ENCODE results near the gene TREH. TPM values are rescaled to one million over a fixed set of nuclear protein-coding genes. Genes with fewer than 3 reads are reported as not detected.
A peak's percentile ranks its signal among the peaks of the same experiment; 100 is the strongest.

The TREH gene
- total RNA-seq, 2 experiments from 2014 or later: not detected

GRCh38 chr11:118628861-118629549, 50.4 kb downstream of the TREH start:
- Mint-ChIP-seq H3K27me3 (ENCODE audit: low read depth) (no peaks in the 10 kb centered on the region), H3K9me3 (no peaks in the 10 kb centered on the region), H3K27ac (no peak overlapping the region), H3K4me3 (no peak overlapping the region), H3K4me1 (ENCODE audit: low read depth) (no peaks in the 10 kb centered on the region), H3K36me3 (ENCODE audit: low read depth) (no peaks in the 10 kb centered on the region)
- CTCF ChIA-PET: interaction anchor here (0.6 kb wide), 1 partner anchor 354 kb away, joined by 4 read pairs; no protein-coding TSS in a partner anchor
- no peak for DNase-seq
- intact Hi-C loops (cut with micrococcal nuclease): no loop called here

GRCh38 chr11:118628432-118628831, 51.0 kb downstream of the TREH start:
- Mint-ChIP-seq H3K4me3 (no peak overlapping the region), H3K36me3 (ENCODE audit: low read depth) (no peaks in the 10 kb centered on the region), H3K27me3 (ENCODE audit: low read depth) (no peaks in the 10 kb centered on the region), H3K9me3 (no peaks in the 10 kb centered on the region), H3K4me1 (ENCODE audit: low read depth) (no peaks in the 10 kb centered on the region), H3K27ac (no peak overlapping the region)
- DNase-seq: no peak
- CTCF ChIA-PET: no interaction called here
- intact Hi-C loops (cut with micrococcal nuclease): no loop called here

- Mint-ChIP-seq H3K36me3 (ENCODE audit: low read depth) (no peaks in the 10 kb centered on the region), H3K9me3 (no peaks in the 10 kb centered on the region), H3K27ac (no peak overlapping the region), H3K27me3 (ENCODE audit: low read depth) (no peaks in the 10 kb centered on the region), H3K4me3 (no peak overlapping the region), H3K4me1 (ENCODE audit: low read depth) (no peaks in the 10 kb centered on the region)
- intact Hi-C loops (cut with micrococcal nuclease): no loop called here
- CTCF ChIA-PET: no interaction called here
- DNase-seq: no peak
Observed at GRCh38 chr11:118628031-118628430, 51.4 kb downstream of the TREH start.

- intact Hi-C loops (cut with micrococcal nuclease): no loop called here
- H3K27me3 Mint-ChIP-seq (ENCODE audit: low read depth): no peaks in the 10 kb centered on the region
- CTCF ChIA-PET: no interaction called here
- H3K9me3 Mint-ChIP-seq: no peaks in the 10 kb centered on the region
- H3K4me3 Mint-ChIP-seq: no peak overlapping the region
- H3K36me3 Mint-ChIP-seq (ENCODE audit: low read depth): no peaks in the 10 kb centered on the region
- no peak overlapping the region for H3K27ac Mint-ChIP-seq
- no peaks in the 10 kb centered on the region for H3K4me1 Mint-ChIP-seq (ENCODE audit: low read depth)
- no peak for DNase-seq
Observed at GRCh38 chr11:118627566-118627965, 51.9 kb downstream of the TREH start.

- Mint-ChIP-seq H3K36me3 (ENCODE audit: low read depth) (no peaks in the 10 kb centered on the region), H3K27ac (no peak overlapping the region), H3K4me3 (no peak overlapping the region), H3K4me1 (ENCODE audit: low read depth) (peaks cover 5% of the 10 kb centered on the region), H3K27me3 (ENCODE audit: low read depth) (no peaks in the 10 kb centered on the region), H3K9me3 (no peaks in the 10 kb centered on the region)
- intact Hi-C loops (cut with micrococcal nuclease): no loop called here
- no peak for DNase-seq
- CTCF ChIA-PET: interaction anchor here (1.1 kb wide), 1 partner anchor 33 kb away, joined by 3 read pairs; no protein-coding TSS in a partner anchor
Observed at GRCh38 chr11:118625976-118626375, 53.5 kb downstream of the TREH start.

DNA sequence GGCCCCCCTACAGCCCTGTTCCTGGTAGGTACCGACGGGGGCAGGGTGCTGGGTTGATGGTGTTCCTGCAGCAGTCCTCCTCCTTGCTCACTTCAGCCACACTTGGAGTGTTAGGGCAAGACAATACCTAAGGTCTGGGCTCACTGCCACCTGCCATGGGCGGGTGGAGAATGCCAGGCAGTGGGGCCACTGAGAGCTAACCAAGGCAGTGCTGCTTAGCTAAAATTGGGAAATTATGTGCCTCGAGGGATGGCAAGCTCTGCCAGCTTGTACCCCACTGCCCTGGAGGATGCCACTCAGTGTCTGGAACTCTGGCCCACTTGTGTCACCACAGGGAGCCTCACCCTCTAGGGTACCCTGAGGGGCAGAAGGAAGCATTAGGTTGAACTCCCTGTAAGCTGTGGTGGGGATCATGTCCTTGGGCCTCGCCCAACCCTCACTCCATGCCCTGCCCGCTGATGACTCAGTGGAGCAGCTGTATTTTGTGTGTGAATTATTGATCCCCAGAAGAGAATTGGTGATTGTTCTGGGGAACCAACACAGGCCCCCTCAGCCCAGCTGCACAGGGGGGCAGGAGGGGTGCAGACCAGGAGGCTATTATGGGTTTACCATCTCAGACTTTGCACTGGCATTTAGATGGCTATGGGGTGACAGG, 54.3 kb downstream of the TREH start:
- Mint-ChIP-seq H3K4me3 (no peak overlapping the region), H3K36me3 (ENCODE audit: low read depth) (no peaks in the 10 kb centered on the region), H3K9me3 (no peaks in the 10 kb centered on the region), H3K27me3 (ENCODE audit: low read depth) (peaks cover 3% of the 10 kb centered on the region), H3K4me1 (ENCODE audit: low read depth) (peaks cover 11% of the 10 kb centered on the region), H3K27ac (no peak overlapping the region)
- DNase-seq: no peak
- intact Hi-C loops (cut with micrococcal nuclease): no loop called here
- CTCF ChIA-PET: no interaction called here

DNA sequence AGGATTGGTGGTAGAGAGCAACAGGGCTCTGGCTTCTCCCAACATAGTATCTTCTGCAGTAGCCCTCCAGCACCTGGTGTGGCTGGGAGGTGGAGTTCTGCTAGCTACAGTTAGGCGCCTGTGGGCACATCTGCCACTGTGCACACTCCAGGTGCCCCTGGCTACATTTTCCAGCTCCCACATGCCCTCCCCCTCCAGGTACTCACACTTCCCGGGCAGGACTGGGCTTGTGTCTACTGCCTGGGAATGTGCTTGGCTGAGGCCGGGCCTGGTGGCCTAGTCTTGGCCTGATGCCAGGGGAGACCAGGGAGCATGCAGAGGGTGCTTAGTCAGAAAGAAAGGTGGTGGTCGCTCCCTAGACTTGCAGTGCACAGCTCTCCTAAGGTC, 56.2 kb downstream of the TREH start:
- no peaks in the 10 kb centered on the region for H3K36me3 Mint-ChIP-seq (ENCODE audit: low read depth)
- CTCF ChIA-PET: interaction anchor here (0.6 to 4.0 kb wide), 4 partner anchors 10 to 66 kb away, joined by 3 to 14 read pairs (median 3); no protein-coding TSS in a partner anchor
- no peak for DNase-seq

GRCh38 chr11:118622376-118623268, 56.8 kb downstream of the TREH start:
- Mint-ChIP-seq H3K27me3 (ENCODE audit: low read depth) (peaks cover 3% of the 10 kb centered on the region), H3K4me3 (no peak overlapping the region), H3K27ac (no peak overlapping the region), H3K4me1 (ENCODE audit: low read depth) (peaks cover 14% of the 10 kb centered on the region), H3K9me3 (no peaks in the 10 kb centered on the region), H3K36me3 (ENCODE audit: low read depth) (no peaks in the 10 kb centered on the region)
- no peak for DNase-seq
- CTCF ChIA-PET: interaction anchor here (1.0 to 4.0 kb wide), 4 partner anchors 11 to 67 kb away, joined by 3 to 14 read pairs (median 3); no protein-coding TSS in a partner anchor
- intact Hi-C loops (cut with micrococcal nuclease): no loop called here

More for the DNA sequence above, 56.2 kb downstream of the TREH start:
- Mint-ChIP-seq H3K9me3 (no peaks in the 10 kb centered on the region), H3K4me3 (no peak overlapping the region), H3K27ac (no peak overlapping the region), H3K4me1 (ENCODE audit: low read depth) (peaks cover 14% of the 10 kb centered on the region), H3K27me3 (ENCODE audit: low read depth) (peaks cover 3% of the 10 kb centered on the region)
- intact Hi-C loops (cut with micrococcal nuclease): no loop called here

GRCh38 chr11:118621784-118622375, 57.6 kb downstream of the TREH start:
- H3K4me1 Mint-ChIP-seq (ENCODE audit: low read depth): peaks cover 14% of the 10 kb centered on the region
- H3K9me3 Mint-ChIP-seq: no peaks in the 10 kb centered on the region
- H3K4me3 Mint-ChIP-seq: peak overlapping the region; percentile 22
- intact Hi-C loops (cut with micrococcal nuclease): no loop called here
- no peaks in the 10 kb centered on the region for H3K36me3 Mint-ChIP-seq (ENCODE audit: low read depth)
- CTCF ChIA-PET: interaction anchor here (1.0 to 4.0 kb wide), 2 partner anchors 13 to 19 kb away, joined by 3 to 14 read pairs; no protein-coding TSS in a partner anchor
- H3K27ac Mint-ChIP-seq: no peak overlapping the region
- peaks cover 3% of the 10 kb centered on the region for H3K27me3 Mint-ChIP-seq (ENCODE audit: low read depth)
- no peak for DNase-seq

DNA sequence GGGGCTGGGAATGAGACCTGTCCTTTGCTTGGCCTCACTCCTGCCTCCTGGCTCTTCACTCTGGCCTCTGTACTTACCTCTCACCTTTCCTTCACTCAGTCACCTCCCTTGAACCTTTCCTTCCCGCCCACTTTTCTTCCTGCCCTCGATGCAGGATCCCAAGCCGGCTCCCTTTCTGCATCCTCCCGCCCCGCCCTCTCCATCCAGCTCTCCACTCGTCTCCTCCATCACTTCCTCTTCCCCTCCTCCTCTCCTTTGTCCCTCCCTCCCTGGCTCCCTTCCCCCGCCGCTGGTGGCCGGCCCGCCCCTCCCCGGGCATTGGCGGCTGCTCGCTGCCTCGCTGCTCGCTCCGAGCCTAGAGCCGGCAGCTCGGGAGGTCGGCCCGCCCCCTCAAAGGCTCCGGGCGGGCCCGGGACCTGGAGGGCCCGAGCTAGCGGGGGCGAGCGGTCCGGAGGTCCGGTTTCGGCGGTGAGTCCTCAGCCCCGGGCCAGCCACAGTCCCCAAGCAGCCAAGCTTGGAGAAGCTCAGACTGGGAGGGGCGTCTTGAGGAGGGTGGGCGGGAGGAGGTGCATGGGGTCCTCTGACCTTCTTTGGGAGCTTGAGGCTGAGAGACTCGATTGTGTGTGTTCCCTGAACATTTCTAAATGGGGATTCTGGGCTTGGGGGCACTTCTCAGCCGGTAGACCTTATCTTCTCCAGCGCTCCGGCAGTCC, 58.2 kb downstream of the TREH start:
- Mint-ChIP-seq H3K27me3 (ENCODE audit: low read depth) (peaks cover 3% of the 10 kb centered on the region), H3K9me3 (no peaks in the 10 kb centered on the region), H3K4me1 (ENCODE audit: low read depth) (peaks cover 14% of the 10 kb centered on the region), H3K27ac (no peak overlapping the region), H3K4me3 (peak overlapping the region; percentile 68), H3K36me3 (ENCODE audit: low read depth) (no peaks in the 10 kb centered on the region)
- peak; percentile 45 for DNase-seq
- CTCF ChIA-PET: interaction anchor here (0.8 to 4.0 kb wide), 3 partner anchors 9 to 15 kb away, joined by 3 to 14 read pairs (median 6); no protein-coding TSS in a partner anchor
- intact Hi-C loops (cut with micrococcal nuclease): no loop called here

DNA sequence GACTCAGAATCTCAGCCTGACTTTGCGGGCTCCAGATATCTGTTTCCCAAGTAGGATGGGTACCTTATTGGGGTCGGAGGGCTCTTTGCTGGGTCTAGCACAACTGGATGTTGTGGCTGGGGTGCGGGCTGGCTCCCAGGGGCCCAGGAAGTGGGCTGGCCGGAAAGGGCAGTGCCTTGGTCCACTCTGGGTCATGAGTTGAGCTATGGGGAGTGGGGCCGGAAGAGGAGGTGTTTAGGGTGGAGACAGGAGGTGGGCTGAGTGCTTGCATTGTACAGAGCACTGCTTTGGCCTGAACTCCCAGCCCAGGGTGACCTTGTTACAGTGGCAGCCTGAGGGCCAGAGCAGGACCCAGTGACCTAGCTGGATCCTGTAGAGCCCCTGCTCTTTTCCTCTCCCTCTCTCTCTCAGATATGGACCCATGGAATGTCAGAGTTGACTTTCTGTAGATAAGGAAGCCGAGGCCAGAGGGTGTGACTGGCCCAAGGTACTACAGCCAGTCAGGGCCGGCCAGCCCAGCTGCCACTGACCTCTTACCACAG, 58.9 kb downstream of the TREH start:
- H3K9me3 Mint-ChIP-seq: no peaks in the 10 kb centered on the region
- CTCF ChIA-PET: interaction anchor here (0.8 to 4.0 kb wide), 4 partner anchors 9 to 15 kb away, joined by 3 to 14 read pairs (median 4); no protein-coding TSS in a partner anchor
- no peak for DNase-seq
- H3K27ac Mint-ChIP-seq: no peak overlapping the region
- peak overlapping the region; percentile 68 for H3K4me3 Mint-ChIP-seq
- peaks cover 3% of the 10 kb centered on the region for H3K27me3 Mint-ChIP-seq (ENCODE audit: low read depth)
- no peaks in the 10 kb centered on the region for H3K36me3 Mint-ChIP-seq (ENCODE audit: low read depth)
- intact Hi-C loops (cut with micrococcal nuclease): no loop called here
- H3K4me1 Mint-ChIP-seq (ENCODE audit: low read depth): peaks cover 14% of the 10 kb centered on the region
